HG02571 (cell line): ENCODE results near the gene ACP6.
"Not testable (repeated sequence)": the region's sequence is repeated elsewhere in the genome, so short reads cannot be mapped to it uniquely, and the experiment has no call there.

Source experiments
- ATAC-seq: cut with Tn5 transposase; IDR thresholded peaks from one replicate; pipeline ENCODE4 v1.9.1; 2021; ENCODE audit warnings: mild to moderate bottlenecking, moderate library complexity; ENCODE audit not compliant: unreplicated experiment

Gene ACP6

DNA sequence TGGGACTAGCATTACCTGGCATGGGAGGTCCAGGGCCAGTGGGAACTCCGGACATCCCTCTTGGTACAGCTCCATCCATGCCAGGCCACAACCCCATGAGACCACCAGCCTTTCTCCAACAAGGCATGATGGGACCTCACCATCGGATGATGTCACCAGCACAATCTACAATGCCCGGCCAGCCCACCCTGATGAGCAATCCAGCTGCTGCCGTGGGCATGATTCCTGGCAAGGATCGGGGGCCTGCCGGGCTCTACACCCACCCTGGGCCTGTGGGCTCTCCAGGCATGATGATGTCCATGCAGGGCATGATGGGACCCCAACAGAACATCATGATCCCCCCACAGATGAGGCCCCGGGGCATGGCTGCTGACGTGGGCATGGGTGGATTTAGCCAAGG is 45.8 kb downstream of the ACP6 start:
- no peak for ATAC-seq

DNA sequence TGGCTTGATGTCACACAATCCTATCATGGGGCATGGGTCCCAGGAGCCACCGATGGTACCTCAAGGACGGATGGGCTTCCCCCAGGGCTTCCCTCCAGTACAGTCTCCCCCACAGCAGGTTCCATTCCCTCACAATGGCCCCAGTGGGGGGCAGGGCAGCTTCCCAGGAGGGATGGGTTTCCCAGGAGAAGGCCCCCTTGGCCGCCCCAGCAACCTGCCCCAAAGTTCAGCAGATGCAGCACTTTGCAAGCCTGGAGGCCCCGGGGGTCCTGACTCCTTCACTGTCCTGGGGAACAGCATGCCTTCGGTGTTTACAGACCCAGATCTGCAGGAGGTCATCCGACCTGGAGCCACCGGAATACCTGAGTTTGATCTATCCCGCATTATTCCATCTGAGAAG is 46.3 kb downstream of the ACP6 start:
- ATAC-seq, result no peak

DNA sequence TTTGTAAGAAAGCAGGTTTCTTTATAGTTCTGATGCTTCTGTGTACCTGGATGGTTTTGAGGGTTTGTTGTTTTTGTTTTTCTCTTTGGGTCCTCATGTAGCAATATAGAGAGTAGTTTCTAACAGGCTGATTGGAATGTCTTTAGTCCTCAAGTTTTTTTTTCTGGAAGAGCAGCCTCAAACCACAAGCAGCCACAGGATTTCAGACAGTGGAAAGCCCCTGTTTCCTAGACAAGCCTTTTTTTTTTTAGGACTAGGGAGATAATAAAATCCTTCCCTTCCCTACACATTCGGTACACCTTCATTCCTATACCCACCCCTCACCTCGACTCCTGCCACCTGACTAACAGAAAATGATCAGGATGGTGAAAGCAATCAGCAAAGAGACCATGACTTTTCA is 47.6 kb downstream of the ACP6 start:
- ATAC-seq, result no peak

DNA sequence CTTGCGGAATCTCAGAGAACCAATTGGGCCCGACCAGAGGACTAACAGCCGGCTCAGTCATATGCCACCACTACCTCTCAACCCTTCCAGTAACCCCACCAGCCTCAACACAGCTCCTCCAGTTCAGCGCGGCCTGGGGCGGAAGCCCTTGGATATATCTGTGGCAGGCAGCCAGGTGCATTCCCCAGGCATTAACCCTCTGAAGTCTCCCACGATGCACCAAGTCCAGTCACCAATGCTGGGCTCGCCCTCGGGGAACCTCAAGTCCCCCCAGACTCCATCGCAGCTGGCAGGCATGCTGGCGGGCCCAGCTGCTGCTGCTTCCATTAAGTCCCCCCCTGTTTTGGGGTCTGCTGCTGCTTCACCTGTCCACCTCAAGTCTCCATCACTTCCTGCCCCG is 49.8 kb downstream of the ACP6 start:
- no peak for ATAC-seq

DNA sequence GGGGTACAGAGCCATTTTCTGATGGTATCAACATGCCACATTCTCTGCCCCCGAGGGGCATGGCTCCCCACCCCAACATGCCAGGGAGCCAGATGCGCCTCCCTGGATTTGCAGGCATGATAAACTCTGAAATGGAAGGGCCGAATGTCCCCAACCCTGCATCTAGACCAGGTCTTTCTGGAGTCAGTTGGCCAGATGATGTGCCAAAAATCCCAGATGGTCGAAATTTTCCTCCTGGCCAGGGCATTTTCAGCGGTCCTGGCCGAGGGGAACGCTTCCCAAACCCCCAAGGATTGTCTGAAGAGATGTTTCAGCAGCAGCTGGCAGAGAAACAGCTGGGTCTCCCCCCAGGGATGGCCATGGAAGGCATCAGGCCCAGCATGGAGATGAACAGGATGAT is 50.6 kb downstream of the ACP6 start:
- ATAC-seq, result no peak

DNA sequence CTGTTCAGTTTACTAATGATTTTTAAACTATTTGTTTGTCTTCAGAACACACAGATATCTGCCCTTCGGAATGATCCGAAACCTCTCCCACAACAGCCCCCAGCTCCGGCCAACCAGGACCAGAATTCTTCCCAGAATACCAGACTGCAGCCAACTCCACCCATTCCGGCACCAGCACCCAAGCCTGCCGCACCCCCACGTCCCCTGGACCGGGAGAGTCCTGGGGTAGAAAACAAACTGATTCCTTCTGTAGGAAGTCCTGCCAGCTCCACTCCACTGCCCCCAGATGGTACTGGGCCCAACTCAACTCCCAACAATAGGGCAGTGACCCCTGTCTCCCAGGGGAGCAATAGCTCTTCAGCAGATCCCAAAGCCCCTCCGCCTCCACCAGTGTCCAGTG is 51.6 kb downstream of the ACP6 start:
- ATAC-seq, result no peak

DNA sequence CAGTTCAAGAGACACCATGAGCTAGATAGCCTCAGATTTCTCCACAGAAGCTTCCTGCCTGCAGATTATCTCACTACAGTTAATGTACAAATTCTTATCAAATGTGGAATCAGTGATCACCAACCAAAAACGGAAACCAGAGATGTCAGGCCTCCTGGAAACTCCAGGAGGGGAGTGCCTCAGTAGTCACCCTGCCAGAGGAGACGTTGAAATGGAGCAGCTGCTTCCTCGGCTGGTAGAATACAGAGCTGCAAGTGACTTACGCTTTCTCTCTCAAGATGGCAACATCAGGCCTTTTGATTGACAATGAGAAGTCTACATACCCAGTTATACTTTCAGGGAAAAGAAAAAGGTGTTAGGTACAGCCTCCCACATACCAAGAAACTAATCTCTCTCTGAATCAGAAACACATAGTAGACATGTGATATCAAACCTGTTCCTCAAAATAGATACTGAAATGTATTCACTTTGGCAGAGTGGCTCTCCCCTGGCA is 52.2 kb downstream of the ACP6 start:
- ATAC-seq, result no peak

DNA sequence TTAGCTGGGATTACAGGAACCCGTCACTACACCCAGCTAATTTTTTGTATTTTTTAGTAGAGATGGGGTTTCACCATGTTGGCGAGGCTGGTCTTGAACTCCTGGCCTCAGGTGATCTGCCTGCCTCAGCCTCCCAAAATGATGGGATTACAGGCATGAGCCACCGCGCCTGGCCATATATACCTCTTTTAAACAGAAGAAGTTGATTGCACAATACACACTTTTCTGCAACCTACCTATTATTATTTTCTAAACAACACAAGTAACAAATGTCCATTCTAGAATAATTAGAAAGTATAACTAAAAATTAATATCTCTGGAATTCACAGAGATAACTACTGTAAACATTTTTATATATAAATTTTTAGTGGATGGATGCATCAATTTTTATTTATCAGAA is 55.4 kb downstream of the ACP6 start:
- not testable (repeated sequence) for ATAC-seq

DNA sequence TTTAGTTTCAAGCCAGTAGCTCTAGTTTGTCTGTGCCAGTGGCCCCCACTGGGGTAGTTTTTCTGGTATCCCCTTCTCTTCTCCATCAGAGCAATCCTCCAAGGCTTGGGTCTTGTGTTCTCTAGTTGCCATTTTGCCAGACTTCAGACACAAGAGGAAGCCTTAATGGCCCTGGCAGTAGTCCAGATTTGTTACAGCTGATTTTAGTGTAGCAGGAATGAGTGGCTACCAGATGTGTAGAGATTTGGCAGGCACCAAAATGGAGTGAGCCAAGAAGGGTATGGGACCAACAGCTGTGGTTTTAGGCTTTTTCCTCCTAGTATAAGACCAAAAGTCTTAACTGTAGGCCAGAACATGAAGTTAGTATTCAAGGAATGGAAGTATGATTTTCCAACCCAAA is 56.8 kb downstream of the ACP6 start:
- no peak for ATAC-seq

DNA sequence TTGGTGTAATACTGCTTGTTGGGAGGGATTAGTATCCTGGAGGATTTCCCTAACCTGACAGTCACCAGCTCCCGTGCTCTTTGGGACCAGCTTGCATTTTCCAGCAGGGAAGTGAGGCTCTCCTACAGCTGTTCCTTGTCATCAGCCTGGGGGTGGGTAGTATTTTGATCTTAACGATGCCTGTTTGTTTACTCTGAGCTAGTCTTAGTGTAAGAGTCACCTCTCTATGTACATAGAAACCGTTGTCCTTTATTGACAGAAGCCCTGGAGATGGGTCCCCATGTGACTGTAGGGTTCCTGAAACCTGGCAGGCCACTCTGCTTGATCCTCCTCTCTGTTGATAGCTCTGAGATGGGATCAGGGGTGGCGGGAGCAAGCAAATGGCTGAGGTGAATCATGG is 58.0 kb downstream of the ACP6 start:
- ATAC-seq, result no peak

DNA sequence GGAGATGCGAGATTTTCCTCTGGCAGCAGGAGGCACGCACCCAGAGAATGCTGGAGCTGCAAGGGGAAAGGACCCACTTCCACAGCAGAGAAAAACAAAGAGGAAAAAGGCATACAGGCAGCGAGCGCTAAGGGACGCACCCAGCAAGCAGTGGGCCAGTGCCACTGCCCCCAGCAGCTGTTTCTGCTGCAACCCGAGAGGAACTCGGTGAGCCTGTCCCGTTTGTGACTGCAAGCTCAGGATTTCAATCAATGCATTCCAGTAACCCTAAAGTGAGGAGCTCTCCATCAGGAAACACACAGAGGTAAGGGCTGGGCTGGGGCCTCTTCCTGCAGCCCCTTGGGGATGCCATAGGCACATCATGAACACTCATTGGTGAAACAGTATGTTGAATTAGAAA is 58.7 kb downstream of the ACP6 start:
- ATAC-seq, result no peak

DNA sequence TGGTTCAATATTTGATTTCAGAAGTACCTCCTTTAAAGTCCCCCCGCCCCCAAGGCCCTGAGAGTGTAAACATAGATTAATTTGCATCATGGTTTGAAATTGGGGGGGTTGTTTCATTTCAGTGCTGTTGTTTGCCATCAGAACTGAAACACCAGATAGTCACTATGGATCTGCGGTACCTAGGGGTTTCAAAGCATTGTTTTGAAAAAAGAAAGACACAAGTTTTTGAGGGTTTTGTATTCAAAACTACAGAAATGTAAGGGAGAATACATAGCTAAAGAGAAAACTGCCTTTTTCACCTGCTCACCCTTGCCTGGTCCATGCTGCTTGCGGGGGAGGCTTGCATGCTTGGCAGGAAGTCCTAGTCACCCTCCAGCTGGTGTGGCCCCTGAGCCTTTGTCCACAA is 59.3 kb downstream of the ACP6 start:
- peak; percentile 76 for ATAC-seq

DNA sequence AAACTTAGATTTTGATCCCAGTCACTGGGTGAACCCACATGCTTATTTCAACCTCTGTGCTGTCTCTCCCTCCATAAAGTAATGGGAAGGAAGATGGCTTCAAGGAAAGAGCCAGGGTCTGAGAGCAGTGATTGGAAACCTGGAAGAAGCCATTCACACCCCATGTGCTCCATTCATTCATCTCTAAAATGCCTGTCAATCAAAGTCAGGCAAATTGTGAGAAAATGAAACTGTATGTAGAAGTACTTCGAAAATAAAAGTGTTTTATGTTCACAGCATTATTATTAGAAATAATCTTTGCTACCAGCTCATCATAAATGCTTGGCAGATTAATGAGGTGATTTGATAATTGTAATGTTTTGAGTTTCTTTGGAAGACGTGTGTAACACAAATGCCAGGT is 61.0 kb downstream of the ACP6 start:
- no peak for ATAC-seq

DNA sequence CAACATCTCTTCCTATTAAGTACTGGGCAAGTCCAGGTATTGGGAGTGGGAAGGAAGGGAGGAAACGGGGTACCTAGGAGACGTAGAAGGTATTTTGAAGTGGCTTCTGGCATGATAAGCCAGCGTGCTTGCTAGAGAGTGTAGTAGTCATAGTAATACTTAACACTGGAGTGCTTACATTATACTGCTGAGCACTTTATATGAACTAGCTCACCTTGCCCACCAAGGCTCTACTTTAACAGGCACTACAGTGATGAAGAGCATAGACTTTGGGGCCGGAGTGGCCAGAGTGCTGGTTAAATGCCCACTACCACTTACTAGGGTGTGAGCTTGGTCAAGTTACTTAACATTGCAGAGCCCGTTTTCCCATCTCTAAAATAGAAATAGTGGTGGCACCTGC is 61.7 kb downstream of the ACP6 start:
- ATAC-seq, result no peak

DNA sequence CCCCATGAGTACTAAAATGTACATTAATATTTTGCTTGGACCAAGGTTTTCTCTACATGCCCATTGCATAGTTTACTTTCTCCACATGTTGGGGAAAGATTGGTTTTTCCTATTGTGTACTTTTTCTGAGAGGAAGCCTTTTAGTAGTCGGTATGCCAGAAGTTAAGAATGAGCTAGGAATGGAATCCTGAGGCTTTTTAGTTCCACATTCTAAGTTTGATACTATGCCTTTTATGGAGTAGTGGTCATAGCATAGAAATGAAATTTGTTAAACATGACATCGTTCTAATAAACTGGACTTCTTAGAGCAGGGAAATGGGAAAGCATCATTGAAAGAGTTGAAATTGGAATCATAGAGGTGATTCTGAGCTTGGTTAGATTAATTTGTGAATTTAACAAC is 64.7 kb downstream of the ACP6 start:
- no peak for ATAC-seq

DNA sequence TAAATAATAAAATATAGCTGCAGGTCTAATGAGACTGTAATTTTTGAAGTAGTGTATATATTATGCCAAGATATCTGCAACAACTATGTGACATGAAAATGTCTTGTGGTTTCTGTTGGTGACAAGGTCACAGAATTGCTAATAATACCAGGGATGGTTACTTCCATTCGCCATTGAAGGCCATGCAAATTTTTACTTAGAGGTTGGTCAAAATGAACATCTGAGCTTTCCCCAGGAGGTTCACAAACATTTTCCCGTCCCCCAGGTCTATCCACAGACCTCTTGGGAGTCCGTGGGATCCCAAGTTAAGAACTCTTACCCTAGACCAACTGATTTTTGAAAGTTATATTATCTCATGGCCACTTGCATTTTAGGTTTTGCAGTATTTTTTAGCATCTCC is 66.3 kb downstream of the ACP6 start:
- ATAC-seq, result no peak

DNA sequence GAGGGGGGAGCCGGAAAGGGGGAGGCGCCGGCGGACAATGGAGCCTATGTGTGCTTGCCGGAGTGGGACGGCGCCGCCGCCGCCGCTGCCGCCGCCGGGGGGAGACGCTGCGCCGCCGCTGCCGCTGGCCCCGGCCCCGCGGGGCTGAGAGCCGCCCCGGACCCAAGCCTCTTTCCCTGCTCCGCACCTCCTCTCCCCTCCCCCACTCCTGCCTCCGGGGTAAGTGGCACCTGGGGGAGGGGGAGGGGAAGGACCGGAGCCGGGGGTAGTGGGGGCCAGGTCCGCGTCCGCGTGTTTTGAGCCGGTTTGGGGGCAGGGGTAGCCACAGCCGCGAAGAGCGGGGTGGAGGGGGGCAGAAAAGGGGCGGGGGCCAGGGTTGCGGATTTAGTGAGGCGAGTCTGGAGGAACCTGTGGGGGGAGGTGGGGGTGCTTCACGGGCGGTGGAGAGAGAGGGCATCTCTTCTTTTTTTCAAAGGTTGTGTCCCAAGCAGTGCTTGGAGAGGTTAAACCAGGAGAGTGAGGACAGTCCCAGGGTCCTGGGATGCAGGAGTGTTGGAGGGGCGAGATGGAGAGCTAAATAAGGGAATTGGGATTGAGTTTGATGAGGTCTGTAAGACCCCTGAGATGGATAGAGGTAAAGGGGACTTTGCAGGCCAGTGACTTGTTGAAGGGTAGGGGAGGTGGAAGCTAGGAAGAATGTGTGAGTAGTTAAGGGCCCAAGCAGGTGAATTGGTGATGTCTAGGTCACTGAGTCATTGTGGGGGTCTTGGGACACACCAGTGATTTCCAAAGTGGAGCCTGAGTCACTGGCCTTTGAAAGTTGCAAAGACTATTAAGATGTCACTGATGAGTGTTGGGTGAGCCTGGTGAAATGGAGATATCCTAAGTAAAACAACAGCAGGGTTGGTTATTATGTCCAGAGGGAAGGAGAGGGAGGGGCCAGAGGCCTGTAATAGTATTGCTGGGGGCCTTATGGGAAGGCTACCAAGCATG is 69.9 kb downstream of the ACP6 start:
- ATAC-seq, result no peak

DNA sequence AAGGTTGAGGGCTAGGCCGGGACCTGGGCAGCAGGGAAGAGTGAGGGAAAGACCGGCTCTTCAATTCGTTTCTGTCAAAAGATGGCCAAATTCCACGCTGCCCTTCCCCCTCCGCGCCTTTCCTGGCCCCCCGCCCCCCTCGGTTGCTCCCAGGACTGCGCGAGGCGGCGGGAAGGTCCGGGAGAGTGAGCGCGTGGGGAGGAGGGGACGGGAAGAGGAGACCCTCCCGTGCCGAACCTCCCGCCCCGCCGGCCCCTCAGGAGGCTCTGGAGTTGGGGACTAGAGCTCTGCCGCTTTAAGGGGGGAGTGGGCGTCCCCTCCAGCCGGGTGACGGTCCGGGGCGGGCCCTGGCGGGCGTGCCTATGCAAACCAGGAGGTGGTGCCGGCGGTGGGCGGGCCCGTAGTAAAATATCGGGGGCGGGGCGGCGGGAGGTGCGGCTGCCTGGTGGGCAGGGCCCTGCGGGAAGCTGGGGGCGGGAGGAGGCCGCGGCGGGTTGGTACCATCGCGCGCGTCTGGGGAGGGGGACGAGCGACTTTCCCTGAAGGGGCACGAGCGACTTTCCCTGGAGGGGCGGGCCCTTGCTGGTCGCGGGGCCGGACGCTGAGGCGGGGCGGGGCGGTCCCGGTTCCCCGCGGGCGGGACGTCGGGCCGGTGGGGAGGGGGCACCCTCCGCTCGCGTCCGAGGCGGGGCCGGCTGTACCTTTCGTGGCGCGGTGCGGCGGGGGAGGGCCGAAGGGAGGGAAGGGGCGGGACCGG is 70.8 kb downstream of the ACP6 start:
- ATAC-seq, result peak; percentile 77

DNA sequence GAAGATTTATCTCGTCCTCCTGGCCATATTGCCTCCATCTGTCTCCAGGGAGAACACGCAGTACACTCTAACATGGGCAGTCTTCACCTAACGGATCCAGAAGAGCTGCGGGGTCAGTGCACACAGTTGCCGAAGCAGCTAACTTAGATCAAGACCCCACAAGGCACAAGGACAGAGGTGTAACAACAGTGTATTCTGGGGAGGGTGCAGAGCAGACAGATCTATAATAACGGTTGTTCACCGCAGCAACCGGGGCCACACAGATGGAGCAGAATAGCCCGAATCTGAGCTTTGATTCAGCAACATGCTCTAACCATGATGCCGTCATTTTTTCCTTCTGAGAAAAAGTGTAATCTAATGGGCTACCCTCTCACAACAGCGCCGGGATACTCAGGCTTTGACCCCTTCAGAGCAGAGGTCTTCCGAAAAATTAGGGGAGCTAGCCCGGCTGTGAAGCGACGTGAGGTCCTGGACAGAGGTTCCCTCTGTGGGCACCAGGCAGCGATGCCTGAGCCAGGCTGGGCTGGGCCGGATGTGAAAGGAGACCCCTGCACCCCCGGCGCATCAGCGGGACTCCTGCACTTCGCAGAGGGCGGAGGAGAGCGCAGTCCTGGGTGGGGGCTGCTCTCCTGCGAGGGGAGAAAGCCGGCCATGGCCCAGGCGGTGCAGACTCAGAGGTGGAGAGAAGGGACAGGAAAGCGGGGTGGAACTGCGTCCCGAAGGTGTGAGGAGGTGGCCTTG is 71.5 kb downstream of the ACP6 start:
- peak; percentile 14 for ATAC-seq

DNA sequence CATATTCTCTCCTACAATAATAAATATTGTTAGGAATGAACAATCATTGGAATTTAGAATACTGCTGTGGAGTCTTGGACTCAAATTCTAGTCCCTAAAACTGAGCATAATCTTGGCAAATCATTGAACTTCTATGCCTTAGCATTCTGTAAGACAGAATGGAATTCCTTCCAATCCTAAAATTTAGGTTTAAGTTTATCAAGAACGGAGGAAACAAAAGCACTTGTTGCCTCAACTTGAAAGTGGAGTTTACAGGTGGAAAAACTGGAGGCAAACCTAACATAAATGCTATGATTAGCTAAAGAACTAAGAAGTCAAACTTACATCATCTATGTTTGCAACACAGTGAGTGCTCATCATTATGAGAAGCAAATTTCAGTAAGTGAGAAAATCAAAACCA is 73.3 kb downstream of the ACP6 start:
- ATAC-seq, result no peak
